Activated CD8-positive, alpha-beta memory T cell treated with anti-CD3 and anti-CD28 coated beads, Interleukin-2, amount 50 U/mL, for 4 hours (primary cell): ENCODE data around the gene CAPN14.

Source experiments
- DNase-seq: peaks from one replicate; pipeline ENCODE4 v3.0.0-alpha.2; 2020

The CAPN14 gene

GRCh38 chr2:31217465-31218200 lies at the start of gene CAPN14:
TSS of gene CAPN14 (minus strand) at chr2:31217515. CDS start at chr2:31205447, 12,068 bp downstream.
- DNase-seq = no peak

DNA sequence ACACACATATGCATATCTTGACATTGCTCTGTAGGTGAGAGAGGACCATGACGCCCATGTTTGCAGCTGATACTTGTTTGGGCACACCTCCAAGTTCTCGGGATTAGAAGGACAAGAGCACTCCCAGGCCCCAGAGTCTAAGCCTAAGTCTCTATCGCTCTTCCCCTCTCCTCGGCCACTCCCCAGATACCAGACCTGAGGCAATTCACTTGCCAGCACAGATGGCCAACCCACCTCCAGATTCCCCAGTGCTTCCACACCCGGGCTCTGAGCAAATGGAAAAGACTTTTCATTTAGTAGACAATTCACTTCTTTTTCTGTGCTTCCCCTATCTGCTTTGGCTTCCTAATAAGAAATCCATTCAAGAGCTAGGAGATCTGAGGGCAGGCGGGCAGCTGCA lies 49.5 kb upstream of the CAPN14 start:
- no peak for DNase-seq

GRCh38 chr2:31265234-31265633 lies 47.9 kb upstream of the CAPN14 start:
- DNase-seq = no peak

DNA sequence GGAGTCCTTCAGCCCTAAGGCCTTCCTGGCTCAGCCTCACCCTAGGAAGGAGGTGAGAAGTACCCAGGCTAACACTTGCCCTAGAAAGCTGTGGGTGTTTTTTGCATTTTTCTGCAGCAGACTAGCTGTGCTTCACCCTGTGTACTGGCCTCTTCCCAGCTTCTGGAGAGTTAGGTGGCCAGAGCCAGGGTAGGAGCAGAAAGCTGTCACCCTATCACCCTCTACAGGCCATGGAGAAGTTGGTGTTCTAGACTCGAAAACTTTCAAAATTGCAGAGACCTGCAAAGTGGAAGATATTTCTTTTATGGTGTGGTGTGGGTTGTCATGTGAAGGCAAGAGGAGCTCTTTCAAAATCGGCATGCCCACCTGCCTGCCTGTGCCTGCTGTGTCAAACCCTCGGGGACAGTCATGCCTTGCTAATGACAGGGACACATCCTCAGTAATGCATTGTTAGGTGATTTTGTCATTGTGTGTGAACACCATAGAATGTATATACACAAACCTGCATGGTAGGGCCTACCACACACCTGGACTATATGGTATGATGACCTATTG lies 46.4 kb upstream of the CAPN14 start:
- no peak for DNase-seq

DNA sequence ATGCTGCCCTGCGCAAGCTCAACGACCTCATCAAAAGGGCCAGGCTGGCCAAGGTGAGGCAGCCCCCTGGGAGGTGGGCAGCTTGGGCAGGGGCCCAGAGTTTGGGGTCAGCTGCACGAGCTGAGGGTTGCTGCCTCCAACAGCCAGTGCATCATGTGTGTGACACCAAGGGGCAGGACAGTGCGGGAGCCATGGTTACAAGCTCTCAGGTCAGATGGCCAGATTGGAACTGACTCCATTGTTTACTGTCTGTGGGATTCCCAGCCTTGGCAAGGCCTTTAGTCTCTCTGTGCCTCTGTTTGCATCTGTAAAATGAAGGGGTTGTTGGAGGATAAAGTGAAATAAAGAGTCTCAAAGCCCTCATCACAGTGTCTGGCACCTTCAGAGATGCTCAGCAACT lies 43.6 kb upstream of the CAPN14 start:
- DNase-seq = no peak

DNA sequence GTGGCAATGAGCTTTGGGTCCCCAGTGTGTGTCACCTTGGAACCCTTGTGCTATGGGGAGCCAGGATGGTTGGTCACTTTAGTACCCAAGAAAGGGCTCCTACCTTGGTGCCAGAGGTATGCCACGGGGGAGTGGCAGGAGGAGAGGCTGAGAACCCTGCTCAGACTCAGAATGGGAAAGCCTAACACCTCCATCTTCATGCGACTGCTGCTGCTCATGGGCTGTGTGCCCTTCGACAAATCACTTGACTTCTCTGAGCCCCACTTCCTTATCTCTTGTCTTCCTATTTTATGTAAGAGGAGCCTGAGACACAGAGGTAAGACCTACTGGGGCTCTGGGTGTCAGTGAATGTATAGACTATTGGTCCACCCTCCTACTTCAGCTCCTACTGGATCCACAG lies 41.8 kb upstream of the CAPN14 start:
- no peak for DNase-seq

GRCh38 chr2:31258351-31258750 lies 41.0 kb upstream of the CAPN14 start:
- no peak for DNase-seq

DNA sequence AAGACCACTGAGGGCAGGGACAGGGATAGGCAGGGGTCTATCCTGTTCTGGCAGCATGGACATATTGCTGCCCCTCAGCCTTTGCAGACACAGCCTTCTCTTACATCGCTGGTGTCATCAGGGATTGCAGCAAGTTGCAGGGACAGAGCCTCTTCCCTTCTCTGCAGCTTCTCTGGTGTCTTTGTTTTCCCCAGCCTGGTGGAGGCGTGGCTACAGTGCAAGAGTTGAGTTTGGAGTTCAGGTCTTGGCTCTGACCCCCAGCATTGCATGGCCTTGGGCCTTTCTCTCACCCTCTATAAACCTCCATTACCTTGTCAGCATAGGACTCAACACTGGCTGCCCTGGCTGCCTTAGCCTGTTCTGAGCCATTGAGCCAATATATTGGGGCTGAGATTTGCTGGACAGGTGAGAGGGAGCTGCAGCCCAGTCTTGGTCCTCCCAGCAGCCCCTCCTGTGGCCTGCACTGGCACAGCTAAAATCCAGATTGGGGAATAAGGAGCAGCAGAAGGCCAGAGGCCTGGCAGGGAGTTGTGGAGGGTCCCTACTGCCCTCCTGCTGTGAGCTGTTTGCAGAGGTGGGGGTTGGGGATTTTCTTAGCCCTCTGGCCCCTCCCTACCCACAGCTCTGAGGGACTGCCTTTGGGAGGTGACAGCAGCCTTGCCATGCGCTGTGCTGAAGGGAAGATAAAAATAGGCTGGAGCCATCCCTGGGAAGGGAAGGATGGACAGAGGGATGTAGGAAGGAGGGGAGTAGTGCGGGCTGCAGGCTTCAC lies 39.5 kb upstream of the CAPN14 start:
- DNase-seq = no peak

DNA sequence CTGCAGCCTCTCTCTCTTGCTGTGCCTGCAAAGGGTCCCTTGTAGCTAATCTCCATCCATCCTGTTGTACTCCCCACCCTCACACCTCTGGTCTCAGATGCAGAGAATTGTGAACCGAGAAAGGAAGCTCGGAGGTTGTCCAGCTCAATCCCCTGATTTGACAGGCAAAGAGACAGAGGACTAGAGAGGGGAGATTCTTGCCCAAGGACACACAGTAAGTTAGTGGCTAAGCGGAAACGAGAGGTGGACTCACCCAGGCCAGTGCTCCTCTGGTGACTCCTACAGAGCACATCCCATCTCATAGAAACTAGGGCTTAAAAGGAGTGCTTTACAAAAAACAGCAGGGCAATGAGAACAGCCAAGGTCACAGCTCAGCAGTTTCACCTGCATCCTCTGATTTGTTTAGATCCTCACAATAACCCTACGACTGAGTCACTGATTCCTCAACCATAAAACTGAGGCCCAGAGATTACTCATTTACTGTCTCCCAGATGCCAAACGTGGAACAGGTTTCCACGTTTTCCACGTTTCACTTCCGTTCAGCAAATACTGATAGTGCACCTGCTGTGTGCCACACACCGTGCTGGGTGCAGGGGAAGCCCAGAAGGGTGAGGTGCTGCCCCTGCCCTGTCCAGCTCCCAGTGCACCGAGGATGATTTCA lies 38.7 kb upstream of the CAPN14 start:
- DNase-seq = no peak

GRCh38 chr2:31254237-31255203 lies 37.2 kb upstream of the CAPN14 start:
- no peak for DNase-seq

- no peak for DNase-seq
Measured at GRCh38 chr2:31253356-31254131, 36.2 kb upstream of the CAPN14 start.

DNA sequence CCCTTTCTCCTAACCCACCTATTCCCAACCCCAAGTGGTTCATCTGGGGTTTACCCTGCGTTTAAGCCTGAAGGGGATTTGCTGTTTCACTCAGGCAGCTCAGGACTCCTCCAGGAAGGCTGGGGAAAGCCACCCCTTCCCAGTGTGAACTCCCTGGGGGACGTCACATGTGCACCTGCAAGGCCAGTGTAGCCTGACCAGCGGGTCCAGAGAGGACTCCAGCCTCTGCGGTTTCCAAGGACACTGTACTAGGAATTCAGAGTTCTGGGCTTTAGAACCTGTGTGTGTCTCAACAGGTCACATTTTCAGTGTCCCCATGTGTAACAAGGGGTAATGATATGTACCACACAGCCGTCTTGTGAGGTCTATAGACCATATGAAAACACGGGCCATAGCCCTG lies 34.5 kb upstream of the CAPN14 start:
- DNase-seq = no peak

DNA sequence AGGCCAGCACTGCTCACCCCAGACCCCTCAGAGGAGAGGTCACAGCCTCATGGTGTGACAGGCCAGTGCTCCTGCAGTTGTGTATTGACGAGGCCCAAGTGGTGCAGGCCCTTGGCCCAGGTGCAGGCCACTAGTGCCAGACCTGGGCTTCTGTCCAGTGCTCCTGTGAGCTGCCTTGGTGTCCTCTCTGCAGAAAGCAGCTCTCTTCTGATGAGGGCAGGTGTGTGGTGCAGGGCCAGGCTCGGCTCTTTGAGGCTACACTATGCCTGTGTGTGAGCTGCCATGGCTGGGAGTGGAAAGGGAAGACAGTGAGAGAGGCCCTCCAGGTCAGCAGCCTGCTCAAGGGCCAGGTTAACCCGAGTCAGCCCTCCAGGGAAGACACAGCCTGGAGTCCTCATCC lies 33.7 kb upstream of the CAPN14 start:
- no peak for DNase-seq

DNA sequence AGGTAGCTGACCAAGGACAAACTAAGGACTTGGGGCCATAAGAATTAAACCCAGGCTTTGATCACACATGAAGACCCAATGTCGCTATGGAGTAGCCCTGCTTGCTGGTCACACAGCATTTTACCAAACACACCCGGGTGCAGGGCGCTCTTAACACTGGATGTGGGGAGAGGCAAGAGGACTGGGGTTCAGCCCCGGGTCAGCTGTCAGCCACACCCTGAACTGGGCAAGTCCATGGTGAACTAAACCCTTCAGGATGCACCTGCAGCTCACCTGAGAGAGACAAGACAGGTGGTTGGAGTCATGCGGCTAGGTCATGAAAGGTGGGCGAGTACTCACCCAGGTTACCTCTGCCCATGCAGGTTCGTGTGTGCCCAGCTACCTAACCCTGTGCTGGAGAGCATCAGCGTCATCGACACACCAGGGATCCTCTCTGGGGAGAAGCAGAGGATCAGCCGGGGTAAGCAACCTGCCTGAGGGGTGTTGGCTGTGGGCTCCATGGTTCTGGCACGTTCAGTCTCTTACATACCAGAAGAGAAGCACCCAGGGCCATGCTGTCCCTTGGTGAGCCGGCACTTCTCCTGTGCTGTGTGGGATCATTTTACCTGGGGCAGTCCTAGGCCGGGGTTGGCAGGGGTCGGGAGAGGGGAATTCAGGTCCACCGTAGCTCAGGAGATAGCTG lies 31.8 kb upstream of the CAPN14 start:
- no peak for DNase-seq

DNA sequence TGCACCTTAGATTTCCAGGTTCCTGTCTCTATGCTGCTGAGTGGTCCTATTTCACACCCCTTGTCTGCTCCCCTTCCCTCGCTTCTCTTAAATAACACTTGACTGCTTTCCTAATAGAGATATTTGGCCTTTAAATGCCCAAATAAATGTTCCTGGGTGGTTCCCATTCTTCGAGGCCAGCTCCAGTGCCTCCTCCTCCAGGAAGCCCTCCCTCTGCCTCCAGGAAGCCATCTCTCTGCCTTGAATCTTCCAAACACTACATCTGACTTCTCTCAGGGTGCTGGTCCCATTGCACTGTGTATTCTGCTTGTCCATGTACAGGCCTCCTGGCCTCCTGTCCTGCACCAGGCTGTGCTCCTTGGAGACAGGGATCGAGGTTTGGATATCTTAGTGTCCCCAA lies 30.8 kb upstream of the CAPN14 start:
- DNase-seq = no peak

DNA sequence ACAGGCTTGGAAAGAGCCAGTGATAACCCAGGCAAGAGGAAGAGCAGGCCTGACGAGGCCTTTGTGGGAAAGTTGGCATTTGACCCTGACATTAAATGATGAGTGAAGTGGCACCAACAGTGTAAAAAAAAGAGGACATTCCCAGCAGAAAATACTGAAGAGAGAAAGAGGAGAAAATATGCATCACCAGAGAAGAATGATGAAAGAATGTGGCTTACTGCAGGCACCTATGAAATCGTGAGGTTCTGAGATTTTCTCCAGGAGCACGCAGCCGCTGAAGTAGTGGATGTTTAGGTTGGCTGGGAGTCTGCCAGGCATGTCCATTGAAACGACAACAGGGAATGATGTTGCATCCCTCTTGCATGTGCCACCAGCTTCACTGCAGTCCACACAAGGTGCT lies 30.4 kb upstream of the CAPN14 start:
- no peak for DNase-seq

- DNase-seq = no peak
Measured at GRCh38 chr2:31246184-31246852, 29.0 kb upstream of the CAPN14 start.

- no peak for DNase-seq
Measured at GRCh38 chr2:31244101-31244500, 26.8 kb upstream of the CAPN14 start.

GRCh38 chr2:31243053-31243452 lies 25.7 kb upstream of the CAPN14 start:
- no peak for DNase-seq

- DNase-seq = no peak
Measured at GRCh38 chr2:31241625-31242270, 24.4 kb upstream of the CAPN14 start.
